HepG2 (cell line): ENCODE measurements around the gene DOCK2.

ENCODE experiments used
- ASH2L ChIP-seq: fragments of 300-600, 200-600 bp; sonication (generic); IDR thresholded peaks from 2 replicates; pipeline ENCODE4 v1.7.0; 2017; ENCODE audit warnings: low read depth, mild to moderate bottlenecking, moderate library complexity, mixed read lengths, low read length; ENCODE audit not compliant: insufficient read length
- EP300 ChIP-seq, 3 experiments: sonication (generic) in 1 of 3; formaldehyde crosslinking in 1 of 3; IDR thresholded peaks; 2 replicates each; pipeline versions ENCODE4 v1.5.1 to v1.6.1; 2011 to 2020; ENCODE audit warnings: low read depth in 2 of 3, low read length in 2 of 3, borderline replicate concordance in 1 of 3, improper control_type of control experiment in 1 of 3, mild to moderate bottlenecking in 1 of 3, missing genetic modification reagents in 1 of 3, moderate library complexity in 1 of 3
- FIP1L1 ChIP-seq: fragments of 200-400 bp; formaldehyde crosslinking; IDR thresholded peaks from 2 replicates; pipeline ENCODE4 v1.6.1; 2018; ENCODE audit warnings: low read depth, mild to moderate bottlenecking, low read length, moderate library complexity, borderline replicate concordance; ENCODE audit not compliant: insufficient read depth
- HBP1 ChIP-seq: IDR thresholded peaks from 2 replicates; pipeline ENCODE4 v1.6.1; 2016; ENCODE audit warnings: low read depth, control low read depth
- HDAC6 ChIP-seq: fragments of 200-600 bp; sonication (generic); IDR thresholded peaks from 2 replicates; pipeline ENCODE4 v1.7.0; 2017; ENCODE audit warnings: mild to moderate bottlenecking, antibody characterized with exemption, low read length, low read depth
- HNRNPK ChIP-seq: fragments of 200-400 bp; formaldehyde crosslinking; IDR thresholded peaks from 2 replicates; pipeline ENCODE4 v1.6.1; 2018; ENCODE audit warnings: low read length, low read depth, moderate library complexity, mild to moderate bottlenecking; ENCODE audit not compliant: poor library complexity, severe bottlenecking
- PCBP1 ChIP-seq: fragments of 200-400 bp; formaldehyde crosslinking; IDR thresholded peaks from 2 replicates; pipeline ENCODE4 v1.6.1; 2017; ENCODE audit warnings: mild to moderate bottlenecking, low read depth, low read length, borderline replicate concordance
- RBM39 ChIP-seq: fragments of 200-400 bp; formaldehyde crosslinking; IDR thresholded peaks from one replicate; pipeline ENCODE4 v1.6.1; 2018; ENCODE audit warnings: antibody characterized with exemption, mild to moderate bottlenecking, low read depth, low read length; ENCODE audit not compliant: poor library complexity, severe bottlenecking
- STAT6 ChIP-seq: sonication (generic); formaldehyde crosslinking; IDR thresholded peaks from 2 replicates; pipeline ENCODE4 v1.4.0; 2020; ENCODE audit warnings: missing genetic modification reagents, mild to moderate bottlenecking, borderline replicate concordance
- ZBTB2 ChIP-seq: sonication (generic); formaldehyde crosslinking; IDR thresholded peaks from 2 replicates; pipeline ENCODE4 v1.8.0; 2022; ENCODE audit warnings: low read depth, missing genetic modification reagents
- ZNF121 ChIP-seq: sonication (generic); formaldehyde crosslinking; IDR thresholded peaks from 2 replicates; pipeline ENCODE4 v1.5.0; 2020; ENCODE audit warnings: mild to moderate bottlenecking, missing genetic modification reagents
- ZNF362 ChIP-seq: sonication (generic); formaldehyde crosslinking; IDR thresholded peaks from 2 replicates; pipeline ENCODE4 v1.4.0; 2020; ENCODE audit warnings: missing genetic modification reagents, mild to moderate bottlenecking, borderline replicate concordance
- ZNF503 ChIP-seq: sonication (generic); formaldehyde crosslinking; IDR thresholded peaks from 2 replicates; pipeline ENCODE4 v1.4.0; 2020; ENCODE audit warnings: missing genetic modification reagents
- ZNF564 ChIP-seq: sonication (generic); formaldehyde crosslinking; IDR thresholded peaks from 2 replicates; pipeline ENCODE4 v1.8.1; 2023; ENCODE audit warnings: mild to moderate bottlenecking, missing genetic modification reagents

GRCh38 chr5:169848792-169849191 lies 211.7 kb downstream of the DOCK2 start:
- TF ChIP-seq ZNF121 (CRISPR knock-in tag) (no peak), HBP1 (CRISPR knock-in tag) (no peak), ASH2L (no peak), PCBP1 (no peak), STAT6 (CRISPR knock-in tag) (no peak), ZNF564 (CRISPR knock-in tag) (no peak), HNRNPK (no peak), HDAC6 (no peak), EP300 (IDR thresholded peaks at IDR 0.05; ENCODE audit: low read depth in 2 of 2, low read length in 2 of 2) (no peak), EP300 (CRISPR knock-in tag; IDR thresholded peaks at IDR 0.05; ENCODE audit: borderline replicate concordance) (no peak), ZNF503 (CRISPR knock-in tag) (no peak), ZNF362 (no peak), ZBTB2 (CRISPR knock-in tag) (no peak), FIP1L1 (no peak), RBM39 (no peak)
